Neural progenitor cell (in vitro differentiated cells): ENCODE data around the gene HTT-AS. TPM values are rescaled to one million over a fixed set of nuclear protein-coding genes. Genes with fewer than 3 reads are reported as not detected.

Experiments used
- DNase-seq: peaks from one replicate; pipeline ENCODE4 v3.0.0-alpha.2; 2016; ENCODE audit warnings: low spot score
- H2AFZ ChIP-seq: fragments of 200-600 bp; sonication (generic); replicated peaks from 2 replicates; pipeline ENCODE4 v1.6.1; 2016; ENCODE audit warnings: antibody characterized with exemption
- H3F3A ChIP-seq: fragments of 200-600 bp; sonication (generic); 2 replicates; pipeline ENCODE4 v1.6.1; 2016; ENCODE audit warnings: antibody characterized with exemption, low read depth
- H3K27ac ChIP-seq: fragments of 200-600 bp; sonication (generic); 2 replicates; pipeline ENCODE4 v1.5.1; 2016; ENCODE audit warnings: mild to moderate bottlenecking
- H3K27me3 ChIP-seq: fragments of 200-600 bp; sonication (generic); 2 replicates; pipeline ENCODE4 v1.6.1; 2016; ENCODE audit warnings: mild to moderate bottlenecking, moderate library complexity
- H3K36me3 ChIP-seq: fragments of 200-600 bp; sonication (generic); 2 replicates; pipeline ENCODE4 v1.5.1; 2016
- H3K4me1 ChIP-seq: fragments of 200-600 bp; sonication (generic); 2 replicates; pipeline ENCODE4 v1.6.1; 2016; ENCODE audit warnings: mixed run types
- H3K4me2 ChIP-seq: fragments of 200-600 bp; sonication (generic); 2 replicates; pipeline ENCODE4 v1.6.1; 2016
- H3K4me3 ChIP-seq: fragments of 200-600 bp; sonication (generic); 2 replicates; pipeline ENCODE4 v1.5.1; 2016
- H3K79me2 ChIP-seq: fragments of 200-600 bp; sonication (generic); 2 replicates; pipeline ENCODE4 v1.6.1; 2016; ENCODE audit warnings: low read depth
- H3K9ac ChIP-seq: fragments of 200-600 bp; sonication (generic); 2 replicates; pipeline ENCODE4 v1.6.1; 2016
- H3K9me3 ChIP-seq: fragments of 200-600 bp; sonication (generic); 2 replicates; pipeline ENCODE4 v1.5.1; 2016; ENCODE audit warnings: low read depth
- H4K20me1 ChIP-seq: fragments of 200-600 bp; sonication (generic); 2 replicates; pipeline ENCODE4 v1.6.1; 2016; ENCODE audit warnings: low read depth
- H3K27ac Mint-ChIP-seq: 3 replicates; pipeline ENCODE4 v1.8.0; 2021; ENCODE audit warnings: mixed read lengths
- H3K27me3 Mint-ChIP-seq: 2 replicates; pipeline ENCODE4 v1.8.0; 2022; ENCODE audit warnings: low read depth, mild to moderate bottlenecking, inconsistent platforms, moderate library complexity, mixed read lengths; ENCODE audit not compliant: insufficient read depth
- H3K36me3 Mint-ChIP-seq: 3 replicates; pipeline ENCODE4 v1.8.0; 2021; ENCODE audit warnings: mixed read lengths
- H3K4me1 Mint-ChIP-seq: 3 replicates; pipeline ENCODE4 v1.8.0; 2021; ENCODE audit warnings: mixed read lengths
- H3K4me3 Mint-ChIP-seq: 3 replicates; pipeline ENCODE4 v1.8.0; 2021; ENCODE audit warnings: mild to moderate bottlenecking, moderate library complexity, mixed read lengths
- H3K9me3 Mint-ChIP-seq: 3 replicates; pipeline ENCODE4 v1.8.0; 2020; ENCODE audit warnings: mixed read lengths
- CTCF ChIP-seq: fragments of 200-600 bp; sonication (generic); IDR thresholded peaks from 2 replicates; pipeline ENCODE4 v1.5.1; 2017; ENCODE audit warnings: antibody characterized with exemption, mild to moderate bottlenecking
- EZH2 ChIP-seq: fragments of 200-600 bp; sonication (generic); IDR thresholded peaks from 2 replicates; pipeline ENCODE4 v1.6.1; 2017; ENCODE audit warnings: antibody characterized with exemption, mild to moderate bottlenecking, moderate library complexity
- EZH2phosphoT487 ChIP-seq: fragments of 200-600 bp; sonication (generic); IDR thresholded peaks from 2 replicates; pipeline ENCODE4 v1.6.1; 2017; ENCODE audit warnings: antibody characterized with exemption
- total RNA-seq: library from RNA; depleted of rRNA; stranded (reverse); fragments of >200 nt; gene quantifications from 2 replicates; pipeline ENCODE4 v1.2.3, GENCODE V29; 2015; ENCODE audit warnings: low replicate concordance

Gene HTT-AS
- total RNA-seq, 1 donor from 2014 or later: not detected

GRCh38 chr4:3077796-3078195 is 3.5 kb upstream of the HTT-AS start:
- Mint-ChIP-seq H3K27me3 (peaks cover 4% of the 10 kb centered on the region), H3K4me3 (no peak overlapping the region), H3K9me3 (no peaks in the 10 kb centered on the region), H3K36me3 (peaks cover 7% of the 10 kb centered on the region), H3K27ac (no peak overlapping the region), H3K4me1 (peaks cover 15% of the 10 kb centered on the region)
- no peaks in the 10 kb centered on the region for H3K27me3 ChIP-seq
- no peak overlapping the region for H3K4me2 ChIP-seq
- no peak overlapping the region for H3K4me3 ChIP-seq
- no peak for TF ChIP-seq EZH2phosphoT487
- peaks cover 12% of the 10 kb centered on the region for H3F3A ChIP-seq
- no peaks in the 10 kb centered on the region for H3K36me3 ChIP-seq
- no peak overlapping the region for H3K27ac ChIP-seq
- no peak for DNase-seq
- H4K20me1 ChIP-seq: peaks cover 69% of the 10 kb centered on the region
- H3K79me2 ChIP-seq: peaks cover 79% of the 10 kb centered on the region
- H3K9ac ChIP-seq: no peak overlapping the region
- H3K9me3 ChIP-seq: no peaks in the 10 kb centered on the region
- H2AFZ ChIP-seq: no peak overlapping the region
- peaks cover 16% of the 10 kb centered on the region for H3K4me1 ChIP-seq

DNA sequence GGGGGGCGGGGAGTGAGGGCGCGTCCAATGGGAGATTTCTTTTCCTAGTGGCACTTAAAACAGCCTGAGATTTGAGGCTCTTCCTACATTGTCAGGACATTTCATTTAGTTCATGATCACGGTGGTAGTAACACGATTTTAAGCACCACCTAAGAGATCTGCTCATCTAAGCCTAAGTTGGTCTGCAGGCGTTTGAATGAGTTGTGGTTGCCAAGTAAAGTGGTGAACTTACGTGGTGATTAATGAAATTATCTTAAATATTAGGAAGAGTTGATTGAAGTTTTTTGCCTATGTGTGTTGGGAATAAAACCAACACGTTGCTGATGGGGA is 1.3 kb upstream of the HTT-AS start:
- Histone ChIP-seq H3F3A (peaks cover 12% of the 10 kb centered on the region), H3K79me2 (peaks cover 57% of the 10 kb centered on the region), H3K9ac (peak overlapping the region; percentile 87), H3K4me2 (peak overlapping the region; percentile 89), H3K4me1 (peaks cover 16% of the 10 kb centered on the region), H3K36me3 (no peaks in the 10 kb centered on the region), H3K27me3 (no peaks in the 10 kb centered on the region), H3K9me3 (no peaks in the 10 kb centered on the region), H3K27ac (no peak overlapping the region), H2AFZ (no peak overlapping the region), H3K4me3 (peak overlapping the region; percentile 95), H4K20me1 (peaks cover 51% of the 10 kb centered on the region)
- Mint-ChIP-seq H3K4me1 (peaks cover 15% of the 10 kb centered on the region), H3K36me3 (peaks cover 4% of the 10 kb centered on the region), H3K27ac (peak overlapping the region; percentile 5), H3K4me3 (peak overlapping the region; percentile 97), H3K27me3 (peaks cover 5% of the 10 kb centered on the region), H3K9me3 (no peaks in the 10 kb centered on the region)
- DNase-seq: no peak
- TF ChIP-seq EZH2phosphoT487 (no peak), EZH2 (no peak), CTCF (no peak)

GRCh38 chr4:3074846-3075651 is 711 bp upstream of the HTT-AS start:
- H3K9ac ChIP-seq: peak overlapping the region; percentile 87
- H3K79me2 ChIP-seq: peaks cover 51% of the 10 kb centered on the region
- Mint-ChIP-seq H3K27ac (peak overlapping the region; percentile 94), H3K36me3 (peaks cover 4% of the 10 kb centered on the region), H3K4me1 (peaks cover 15% of the 10 kb centered on the region), H3K27me3 (peaks cover 8% of the 10 kb centered on the region), H3K9me3 (no peaks in the 10 kb centered on the region), H3K4me3 (peak overlapping the region; percentile 97)
- peak overlapping the region; percentile 94 for H2AFZ ChIP-seq
- H3K4me2 ChIP-seq: peak overlapping the region; percentile 89
- peak; percentile 88 for DNase-seq
- peak overlapping the region; percentile 89 for H3K27ac ChIP-seq
- peak overlapping the region; percentile 95 for H3K4me3 ChIP-seq
- TF ChIP-seq EZH2 (no peak), EZH2phosphoT487 (no peak), CTCF (no peak)
- no peaks in the 10 kb centered on the region for H3K36me3 ChIP-seq
- H3F3A ChIP-seq: peaks cover 12% of the 10 kb centered on the region
- no peaks in the 10 kb centered on the region for H3K9me3 ChIP-seq
- no peaks in the 10 kb centered on the region for H3K27me3 ChIP-seq
- H3K4me1 ChIP-seq: peaks cover 16% of the 10 kb centered on the region
- peaks cover 45% of the 10 kb centered on the region for H4K20me1 ChIP-seq
